A549 (cell line): ENCODE measurements around the gene FMNL2. TPM values are rescaled to one million over a fixed set of nuclear protein-coding genes. Genes with fewer than 3 reads are reported as not detected.

Source experiments
- ATAC-seq, 2 experiments: fragments of 200-7000 bp in 1 of 2; fragments of >200 bp in 1 of 2; cut with Nextera tagmentation in 1 of 2; cut with Tn5 transposase in 1 of 2; 3 replicates each; pipeline versions ENCODE4 v1.8.0 to v1.9.1; 2018 to 2020; ENCODE audit warnings: mild to moderate bottlenecking in 1 of 2, moderate library complexity in 1 of 2
- CTCF ChIA-PET: fragments of 300-600 bp; sonication (Branson Sonifier 250); formaldehyde crosslinking; extraction: SDS; loops from one replicate; lab custom pipeline; 2021; ENCODE audit warnings: antibody characterized with exemption, inconsistent platforms; lab: Yijun Ruan, JAX
- POLR2A ChIA-PET: fragments of 350-600 bp; formaldehyde crosslinking; extraction: SDS; loops from one replicate; lab custom pipeline; 2021; ENCODE audit warnings: antibody characterized with exemption, inconsistent platforms; lab: Yijun Ruan, JAX
- DNase-seq, 2 experiments: peaks; one replicate each; pipeline versions ENCODE4 v3.0.0 to v3.0.0-alpha.2; 2011 to 2016; ENCODE audit warnings: low read depth in 1 of 2, low spot score in 1 of 2
- FAIRE-seq: peaks from 2 replicates; lab custom pipeline; 2011; peaks lifted over from hg19 to GRCh38; lab: Jason Lieb, UNC
- H3K27ac ChIP-seq, 2 experiments: fragments of >200 bp; sonication (Bioruptor Twin); formaldehyde crosslinking; 3 replicates each; pipeline ENCODE4 v1.5.1; 2016 to 2017
- H3K4me1 ChIP-seq: fragments of >200 bp; sonication (Bioruptor Twin); formaldehyde crosslinking; 3 replicates; pipeline ENCODE4 v1.6.1; 2016
- H3K4me2 ChIP-seq: fragments of >200 bp; sonication (Bioruptor Twin); formaldehyde crosslinking; 3 replicates; pipeline ENCODE4 v1.6.1; 2016
- H3K4me3 ChIP-seq: fragments of >200 bp; sonication (Bioruptor Twin); formaldehyde crosslinking; 3 replicates; pipeline ENCODE4 v1.5.1; 2016
- H3K9me3 ChIP-seq: fragments of >200 bp; sonication (Bioruptor Twin); formaldehyde crosslinking; 3 replicates; pipeline ENCODE4 v1.6.1; 2016
- ATOH8 ChIP-seq: fragments of 250-450 bp; sonication (Bioruptor Pico); IDR thresholded peaks from 2 replicates; pipeline ENCODE4 v1.5.0; 2020; ENCODE audit warnings: low read depth, mild to moderate bottlenecking, moderate library complexity
- BCL3 ChIP-seq: fragments of >200 bp; sonication (Bioruptor Twin); formaldehyde crosslinking; IDR thresholded peaks from 3 replicates; pipeline ENCODE4 v1.6.1; 2016
- BHLHE40 ChIP-seq: IDR thresholded peaks from 2 replicates; pipeline ENCODE4 v1.6.1; 2012; ENCODE audit warnings: low read depth, low read length, inconsistent platforms
- CBX2 ChIP-seq: fragments of 200-600 bp; sonication (generic); IDR thresholded peaks from 2 replicates; pipeline ENCODE4 v1.6.1; 2016; ENCODE audit warnings: low read depth, mild to moderate bottlenecking, borderline replicate concordance
- CHD4 ChIP-seq: fragments of 200-600 bp; sonication (generic); IDR thresholded peaks from 2 replicates; pipeline ENCODE4 v1.6.1; 2016; ENCODE audit warnings: antibody characterized with exemption, mild to moderate bottlenecking, borderline replicate concordance
- CTCF ChIP-seq: fragments of >200 bp; sonication (Bioruptor Twin); formaldehyde crosslinking; IDR thresholded peaks from 3 replicates; pipeline ENCODE4 v1.5.1; 2016
- E2F6 ChIP-seq: IDR thresholded peaks from 2 replicates; pipeline ENCODE4 v1.6.1; 2012; ENCODE audit warnings: low read depth, borderline replicate concordance
- EHMT2 ChIP-seq: fragments of 200-600 bp; sonication (generic); IDR thresholded peaks from 2 replicates; pipeline ENCODE4 v1.6.1; 2016; ENCODE audit warnings: antibody characterized with exemption, low read depth, mild to moderate bottlenecking, moderate library complexity
- FOSB ChIP-seq: fragments of 250-450 bp; sonication (Bioruptor Pico); IDR thresholded peaks from 2 replicates; pipeline ENCODE4 v1.5.0; 2020; ENCODE audit warnings: mild to moderate bottlenecking, moderate library complexity
- FOXS1 ChIP-seq: fragments of 250-450 bp; sonication (Bioruptor Pico); IDR thresholded peaks from 2 replicates; pipeline ENCODE4 v1.5.0; 2020; ENCODE audit warnings: mild to moderate bottlenecking, moderate library complexity
- HEYL ChIP-seq: fragments of 250-450 bp; sonication (Bioruptor Pico); IDR thresholded peaks from 2 replicates; pipeline ENCODE4 v1.8.0; 2021; ENCODE audit warnings: mild to moderate bottlenecking, moderate library complexity
- HOXB5 ChIP-seq: fragments of 250-450 bp; sonication (Bioruptor Pico); IDR thresholded peaks from 2 replicates; pipeline ENCODE4 v1.5.0; 2020; ENCODE audit warnings: mild to moderate bottlenecking, moderate library complexity
- JUN ChIP-seq, 2 experiments: fragments of >200 bp; sonication (Bioruptor Twin); formaldehyde crosslinking; IDR thresholded peaks; 2 replicates in 1 of 2; 3 replicates in 1 of 2; pipeline ENCODE4 v1.6.1; 2016 to 2017
- KDM5A ChIP-seq: fragments of 200-600 bp; sonication (generic); IDR thresholded peaks from 2 replicates; pipeline ENCODE4 v1.6.1; 2016; ENCODE audit warnings: antibody characterized with exemption, mild to moderate bottlenecking
- MAFK ChIP-seq: fragments of 450-650 bp; IDR thresholded peaks from 2 replicates; pipeline ENCODE4 v1.6.1; 2014; ENCODE audit not compliant: partially characterized antibody
- MAZ ChIP-seq: fragments of 150-350 bp; IDR thresholded peaks from 2 replicates; pipeline ENCODE4 v1.6.1; 2014; ENCODE audit warnings: antibody characterized with exemption, low read depth, low read length, borderline replicate concordance
- MYC ChIP-seq: IDR thresholded peaks from 2 replicates; pipeline ENCODE4 v1.6.1; 2012; ENCODE audit warnings: mild to moderate bottlenecking, inconsistent platforms, low read length, improper control_type of control experiment, borderline replicate concordance
- NFE2L2 ChIP-seq: fragments of 150-350 bp; conservative IDR thresholded peaks from 2 replicates; pipeline ENCODE4 v1.6.1; 2014; ENCODE audit warnings: low read length
- PBX3 ChIP-seq: IDR thresholded peaks from 2 replicates; pipeline ENCODE4 v1.6.1; 2012
- POLR2A ChIP-seq: IDR thresholded peaks from 2 replicates; pipeline ENCODE4 v1.6.1; 2012; ENCODE audit warnings: mild to moderate bottlenecking, low read length
- RAD21 ChIP-seq, 2 experiments: fragments of >200 bp in 1 of 2; sonication (Bioruptor Twin) in 1 of 2; formaldehyde crosslinking in 1 of 2; IDR thresholded peaks in 1 of 2; conservative IDR thresholded peaks in 1 of 2; 2 replicates in 1 of 2; 3 replicates in 1 of 2; pipeline ENCODE4 v1.6.1; 2012 to 2018; ENCODE audit warnings: inconsistent platforms in 1 of 2
- RARB ChIP-seq: fragments of 250-450 bp; sonication (Bioruptor Pico); IDR thresholded peaks from 2 replicates; pipeline ENCODE4 v1.8.0; 2021; ENCODE audit warnings: mild to moderate bottlenecking, moderate library complexity
- RCOR1 ChIP-seq: fragments of 150-350 bp; IDR thresholded peaks from 2 replicates; pipeline ENCODE4 v1.6.1; 2014; ENCODE audit warnings: antibody characterized with exemption, low read length, low read depth
- TP53 ChIP-seq: fragments of 250-450 bp; sonication (Bioruptor Pico); IDR thresholded peaks from 2 replicates; pipeline ENCODE4 v1.5.0; 2021; ENCODE audit warnings: mild to moderate bottlenecking, moderate library complexity
- ZC3H11A ChIP-seq: fragments of 450-650 bp; IDR thresholded peaks from 2 replicates; pipeline ENCODE4 v1.6.1; 2014; ENCODE audit warnings: antibody characterized with exemption, mild to moderate bottlenecking
- WGBS: methylation state at CpG from one replicate; pipeline ENCODE4 v1.1.6; 2017; ENCODE audit errors: missing lambda C conversion rate; 5-methylcytosine and 5-hydroxymethylcytosine counted together
- polyA plus RNA-seq, 4 experiments: library from polyadenylated mRNA; depleted of rRNA in 3 of 4; stranded (reverse); fragments of >200 nt; fragmentation: RNase III in 1 of 4; extraction: RNeasy Plus Mini Kit Qiagen cat#74134 plus additional on column Dnase treatment in 1 of 4; gene quantifications; 2 replicates in 3 of 4; 3 replicates in 1 of 4; pipeline ENCODE4 v1.2.3, GENCODE V29; 2011 to 2017

FMNL2 gene
- polyA plus RNA-seq, 2 of the 4 experiments (the other 2 are of a cell fraction) = 27.9 to 36.5 TPM

- H3K4me3 ChIP-seq = no peak overlapping the region
- no peaks in the 10 kb centered on the region for H3K9me3 ChIP-seq
- H3K4me1 ChIP-seq = peaks cover 13% of the 10 kb centered on the region; the same call in 2 of the 3 replicates
- no peak for FAIRE-seq
- no peak for ATAC-seq
- ChIA-PET CTCF (interaction anchor here (0.6 to 1.2 kb wide), 3 partner anchors 12 to 525 kb away, joined by 3 read pairs; no protein-coding TSS in a partner anchor), POLR2A (no interaction called here)
- no peak for DNase-seq
- TF ChIP-seq PBX3 (no peak), ATOH8 (CRISPR knock-in tag) (no peak), MAFK (no peak), CBX2 (no peak), MAZ (no peak), RAD21 (conservative IDR thresholded peaks at IDR 0.05 in 1 of 2, IDR thresholded peaks at IDR 0.05 in 1 of 2) (no peak), RARB (CRISPR knock-in tag) (no peak), POLR2A (no peak), EHMT2 (no peak), HEYL (no peak), JUN (IDR thresholded peaks at IDR 0.05) (no peak)
- no peak overlapping the region for H3K4me2 ChIP-seq
- H3K27ac ChIP-seq = no peak overlapping the region
- WGBS = 96% methylated on average over 2 of the region's 2 CpGs
Measured at GRCh38 chr2:152562198-152562884, 227.4 kb downstream of the FMNL2 start.

- TF ChIP-seq ZC3H11A (no peak), CHD4 (no peak), MAZ (no peak), FOXS1 (no peak), RCOR1 (no peak), TP53 (CRISPR knock-in tag) (no peak), BCL3 (no peak), HOXB5 (CRISPR knock-in tag) (no peak), E2F6 (no peak), CTCF (no peak), BHLHE40 (no peak), FOSB (CRISPR knock-in tag) (no peak), MYC (no peak), NFE2L2 (no peak), KDM5A (no peak), CBX2 (no peak)
- TF ChIP-seq, all 56 proteins: peak for 0
- Histone ChIP-seq H3K9me3 (no peaks in the 10 kb centered on the region), H3K27ac (no peak overlapping the region), H3K4me2 (no peak overlapping the region), H3K4me1 (peaks cover 13% of the 10 kb centered on the region; the same call in 2 of the 3 replicates), H3K4me3 (no peak overlapping the region)
- WGBS = 96% methylated on average over 5 of the region's 5 CpGs
- POLR2A ChIA-PET = no interaction called here
- CTCF ChIA-PET = interaction anchor here (1.2 kb wide), 1 partner anchor 45 kb away, joined by 3 read pairs; no protein-coding TSS in a partner anchor
- ATAC-seq (no peak), FAIRE-seq (no peak), DNase-seq (no peak)
Measured at GRCh38 chr2:152563764-152564163, 228.8 kb downstream of the FMNL2 start.
